Measurements from ENCODE around the gene GPBP1. TPM values are rescaled to one million over a fixed set of nuclear protein-coding genes. Genes with fewer than 3 reads are reported as not detected.

GPBP1 gene
- total and polyA plus RNA-seq, 9 of the 15 experiments (the other 6 are each of a cell fraction or from before 2014, with no cell fraction given), result 31.0 to 109 (median 68.4) TPM

GRCh38 chr5:57258943-57259342 is 85.1 kb downstream of the GPBP1 start (continued):
- TF ChIP-seq RERE (CRISPR knock-in tag; IDR thresholded peaks at IDR 0.05; ENCODE audit: borderline replicate concordance), result no peak
- no peak for TF ChIP-seq POU5F1 (IDR thresholded peaks at IDR 0.05; ENCODE audit: borderline replicate concordance, low read depth, low read length, partially characterized antibody)
- TF ChIP-seq C11orf30 (IDR thresholded peaks at IDR 0.05; ENCODE audit: low read depth), result peak; percentile 85
- TF ChIP-seq PTBP1 (IDR thresholded peaks at IDR 0.05; ENCODE audit: low read depth, low read length), result no peak
- peak; percentile 81 for TF ChIP-seq MAFG (tag; conservative IDR thresholded peaks at IDR 0.05)
- no peak for TF ChIP-seq ZNF609 (CRISPR knock-in tag; IDR thresholded peaks at IDR 0.05; ENCODE audit: borderline replicate concordance)
- TF ChIP-seq FIP1L1 (IDR thresholded peaks at IDR 0.05; ENCODE audit: low read depth, low read length, poor library complexity, severe bottlenecking), result no peak
- TF ChIP-seq CTCF (IDR thresholded peaks at IDR 0.05 in 2 of 3, conservative IDR thresholded peaks at IDR 0.05 in 1 of 3; ENCODE audit: insufficient read depth in 2 of 3, low read depth in 1 of 3, low read length in 3 of 3), result no peak
- no peak for TF ChIP-seq ESRRB (CRISPR knock-in tag; IDR thresholded peaks at IDR 0.05; ENCODE audit: borderline replicate concordance)
- no peak for TF ChIP-seq STAT5B (CRISPR knock-in tag; IDR thresholded peaks at IDR 0.05)
